NT2/D1 (cell line): ENCODE data around the gene NMRK2.
"Not testable (repeated sequence)": the region's sequence is repeated elsewhere in the genome, so short reads cannot be mapped to it uniquely, and the experiment has no call there.

Experiments used
- DNase-seq: peaks from one replicate; pipeline ENCODE4 v3.0.0-alpha.2; 2011; ENCODE audit warnings: low read depth, low spot score
- H3K27me3 ChIP-seq: 2 replicates; pipeline ENCODE4 v1.6.0; 2011; ENCODE audit warnings: mild to moderate bottlenecking; ENCODE audit not compliant: insufficient read length, insufficient read depth
- H3K36me3 ChIP-seq: 2 replicates; pipeline ENCODE4 v1.6.1; 2011; ENCODE audit warnings: mild to moderate bottlenecking, low read length, mixed read lengths; ENCODE audit not compliant: insufficient read depth, insufficient read length
- H3K4me1 ChIP-seq: 2 replicates; pipeline ENCODE4 v1.5.1; 2011; ENCODE audit not compliant: insufficient read depth, insufficient read length
- H3K4me3 ChIP-seq: 2 replicates; pipeline ENCODE4 v1.5.1; 2011; ENCODE audit warnings: low read depth; ENCODE audit not compliant: insufficient read length
- H3K9ac ChIP-seq: 2 replicates; pipeline ENCODE4 v1.6.0; 2011; ENCODE audit warnings: low read depth; ENCODE audit not compliant: insufficient read length
- H3K9me3 ChIP-seq: 2 replicates; pipeline ENCODE4 v1.5.1; 2011; ENCODE audit warnings: mild to moderate bottlenecking, low read length; ENCODE audit not compliant: insufficient read depth
- SUZ12 ChIP-seq: IDR thresholded peaks from 2 replicates; pipeline ENCODE4 v1.6.1; 2011; ENCODE audit not compliant: insufficient read length, insufficient read depth; ENCODE audit errors: extremely low read depth
- YY1 ChIP-seq: IDR thresholded peaks from 2 replicates; pipeline ENCODE4 v1.6.1; 2011; ENCODE audit not compliant: insufficient read length, insufficient read depth
- ZNF274 ChIP-seq: IDR thresholded peaks from 2 replicates; pipeline ENCODE4 v1.6.1; 2011; ENCODE audit warnings: mild to moderate bottlenecking, low read depth, low read length

NMRK2 gene

GRCh38 chr19:3914199-3914598, 18.7 kb upstream of the NMRK2 start:
- H3K36me3 ChIP-seq, result peaks cover 20% of the 10 kb centered on the region

GRCh38 chr19:3916033-3916432, 16.8 kb upstream of the NMRK2 start:
- Histone ChIP-seq H3K27me3 (no peaks in the 10 kb centered on the region), H3K4me3 (no peak overlapping the region), H3K9me3 (peaks cover 7% of the 10 kb centered on the region; the same call in 1 of the 2 replicates), H3K9ac (no peak overlapping the region), H3K4me1 (no peaks in the 10 kb centered on the region), H3K36me3 (peaks cover 13% of the 10 kb centered on the region)
- TF ChIP-seq SUZ12, result no peak
- TF ChIP-seq ZNF274, result no peak
- TF ChIP-seq YY1, result no peak
- DNase-seq, result no peak

More at GRCh38 chr19:3914199-3914598, 18.7 kb upstream of the NMRK2 start:
- H3K27me3 ChIP-seq, result no peaks in the 10 kb centered on the region
- H3K9me3 ChIP-seq, result peaks cover 6% of the 10 kb centered on the region; the same call in 1 of the 2 replicates
- H3K4me1 ChIP-seq, result no peaks in the 10 kb centered on the region
- no peak for DNase-seq
- no peak overlapping the region for H3K4me3 ChIP-seq
- TF ChIP-seq ZNF274 (no peak), YY1 (no peak), SUZ12 (no peak)
- no peak overlapping the region for H3K9ac ChIP-seq

GRCh38 chr19:3919793-3920192, 13.1 kb upstream of the NMRK2 start:
- Histone ChIP-seq H3K36me3 (peaks cover 10% of the 10 kb centered on the region), H3K9me3 (peaks cover 14% of the 10 kb centered on the region; the same call in 1 of the 2 replicates), H3K4me1 (no peaks in the 10 kb centered on the region), H3K27me3 (no peaks in the 10 kb centered on the region), H3K9ac (no peak overlapping the region), H3K4me3 (no peak overlapping the region)
- TF ChIP-seq SUZ12 (no peak), YY1 (no peak)
- no peak for DNase-seq

- no peak overlapping the region for H3K9ac ChIP-seq
- no peak for DNase-seq
Observed at GRCh38 chr19:3923096-3923758, 9.6 kb upstream of the NMRK2 start.

GRCh38 chr19:3923912-3924311, 9.0 kb upstream of the NMRK2 start:
- peaks cover 12% of the 10 kb centered on the region for H3K36me3 ChIP-seq
- no peaks in the 10 kb centered on the region for H3K27me3 ChIP-seq
- H3K4me3 ChIP-seq, result no peak overlapping the region
- no peaks in the 10 kb centered on the region for H3K4me1 ChIP-seq
- no peak for TF ChIP-seq ZNF274
- TF ChIP-seq SUZ12, result no peak
- no peak for TF ChIP-seq YY1
- DNase-seq, result no peak
- H3K9me3 ChIP-seq, result peaks cover 14% of the 10 kb centered on the region; the same call in 1 of the 2 replicates
- no peak overlapping the region for H3K9ac ChIP-seq

More at GRCh38 chr19:3923096-3923758, 9.6 kb upstream of the NMRK2 start:
- Histone ChIP-seq H3K27me3 (no peaks in the 10 kb centered on the region), H3K36me3 (peaks cover 14% of the 10 kb centered on the region), H3K9me3 (peaks cover 14% of the 10 kb centered on the region; the same call in 1 of the 2 replicates), H3K4me1 (no peaks in the 10 kb centered on the region), H3K4me3 (no peak overlapping the region)
- no peak for TF ChIP-seq SUZ12
- TF ChIP-seq ZNF274, result no peak
- TF ChIP-seq YY1, result no peak

GRCh38 chr19:3931041-3931440, 1.8 kb upstream of the NMRK2 start:
- Histone ChIP-seq H3K4me1 (peaks cover 8% of the 10 kb centered on the region), H3K9me3 (no peaks in the 10 kb centered on the region)

GRCh38 chr19:3936506-3937442, 3.9 kb downstream of the NMRK2 start:
- Histone ChIP-seq H3K4me1 (peaks cover 3% of the 10 kb centered on the region), H3K9ac (no peak overlapping the region), H3K4me3 (no peak overlapping the region), H3K36me3 (no peaks in the 10 kb centered on the region), H3K9me3 (no peaks in the 10 kb centered on the region), H3K27me3 (no peaks in the 10 kb centered on the region)
- no peak for TF ChIP-seq ZNF274
- TF ChIP-seq SUZ12, result no peak
- TF ChIP-seq YY1, result no peak
- DNase-seq, result no peak

More at GRCh38 chr19:3931041-3931440, 1.8 kb upstream of the NMRK2 start:
- Histone ChIP-seq H3K4me3 (no peak overlapping the region), H3K27me3 (no peaks in the 10 kb centered on the region), H3K9ac (peak overlapping the region; percentile 50), H3K36me3 (no peaks in the 10 kb centered on the region)
- TF ChIP-seq YY1, result no peak
- TF ChIP-seq ZNF274, result no peak
- DNase-seq, result no peak

GRCh38 chr19:3938300-3938950, 5.6 kb downstream of the NMRK2 start:
- not testable (repeated sequence) for H3K4me1 ChIP-seq, H3K27me3 ChIP-seq, H3K9ac ChIP-seq, H3K36me3 ChIP-seq, H3K9me3 ChIP-seq, H3K4me3 ChIP-seq, DNase-seq
